ENCODE results near the gene GORAB.

GORAB gene

GRCh38 chr1:170590921-170591705, 59.1 kb downstream of the GORAB start:
- TF ChIP-seq CTCF (IDR thresholded peaks at IDR 0.05) (no peak), ZFX (IDR thresholded peaks at IDR 0.05; ENCODE audit: borderline replicate concordance) (no peak)
- H3K27ac ChIP-seq, result no peak overlapping the region

- H3K27ac ChIP-seq, result no peak overlapping the region
- TF ChIP-seq ZFX (IDR thresholded peaks at IDR 0.05; ENCODE audit: borderline replicate concordance) (no peak), CTCF (IDR thresholded peaks at IDR 0.05) (no peak)
Observed at GRCh38 chr1:170592591-170593111, 60.7 kb downstream of the GORAB start.

- no peak overlapping the region for H3K27ac ChIP-seq
- TF ChIP-seq ZFX (IDR thresholded peaks at IDR 0.05; ENCODE audit: borderline replicate concordance) (no peak), CTCF (IDR thresholded peaks at IDR 0.05) (no peak)
Observed at GRCh38 chr1:170593173-170594011, 61.4 kb downstream of the GORAB start.

GRCh38 chr1:170594066-170594626, 62.2 kb downstream of the GORAB start:
- H3K27ac ChIP-seq, result no peak overlapping the region
- TF ChIP-seq ZFX (IDR thresholded peaks at IDR 0.05; ENCODE audit: borderline replicate concordance) (no peak), CTCF (IDR thresholded peaks at IDR 0.05) (no peak)

GRCh38 chr1:170596701-170597100, 64.7 kb downstream of the GORAB start:
- H3K27ac ChIP-seq, result no peak overlapping the region
- no peak for TF ChIP-seq ZFX (IDR thresholded peaks at IDR 0.05; ENCODE audit: borderline replicate concordance)
- TF ChIP-seq CTCF (IDR thresholded peaks at IDR 0.05), result no peak

- H3K27ac ChIP-seq, result no peak overlapping the region
- TF ChIP-seq ZFX (IDR thresholded peaks at IDR 0.05; ENCODE audit: borderline replicate concordance), result no peak
- TF ChIP-seq CTCF (IDR thresholded peaks at IDR 0.05), result no peak
Observed at GRCh38 chr1:170598618-170599017, 66.7 kb downstream of the GORAB start.
